ENCODE results near the gene STARD9.

STARD9 gene

GRCh38 chr15:42692997-42693396 is 117.6 kb downstream of the STARD9 start:
- in situ Hi-C loops (cut with MboI; ENCODE audit: low sequenced_read_pairs), result loop anchor here (10.0 kb wide), 1 partner anchor 592 kb away; no protein-coding TSS in a partner anchor

DNA sequence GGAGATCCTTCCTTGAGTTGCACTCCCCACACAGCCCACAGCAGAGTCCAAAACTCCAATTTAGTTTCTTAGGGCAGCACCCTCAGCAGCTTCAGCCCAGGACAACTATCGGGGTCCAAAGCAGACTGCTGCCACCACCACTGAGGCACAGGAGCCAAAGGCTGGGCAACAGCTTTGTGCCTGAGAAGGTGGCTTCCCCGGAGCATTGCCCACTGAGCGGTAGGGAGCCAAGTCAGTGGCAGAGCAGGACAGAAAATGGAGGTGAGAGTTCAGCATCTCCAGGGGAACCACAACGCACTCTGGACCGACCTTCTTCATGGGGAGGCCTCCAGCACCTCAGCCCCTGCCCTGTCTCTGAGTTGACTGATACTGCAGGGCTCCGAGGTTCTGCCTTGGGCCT is 118.1 kb downstream of the STARD9 start:
- in situ Hi-C loops (cut with MboI; ENCODE audit: low sequenced_read_pairs), result loop anchor here (10.0 kb wide), 1 partner anchor 591 kb away; no protein-coding TSS in a partner anchor

GRCh38 chr15:42693942-42694341 is 118.5 kb downstream of the STARD9 start:
- in situ Hi-C loops (cut with MboI; ENCODE audit: low sequenced_read_pairs), result loop anchor here (10.0 kb wide), 1 partner anchor 591 kb away; no protein-coding TSS in a partner anchor

DNA sequence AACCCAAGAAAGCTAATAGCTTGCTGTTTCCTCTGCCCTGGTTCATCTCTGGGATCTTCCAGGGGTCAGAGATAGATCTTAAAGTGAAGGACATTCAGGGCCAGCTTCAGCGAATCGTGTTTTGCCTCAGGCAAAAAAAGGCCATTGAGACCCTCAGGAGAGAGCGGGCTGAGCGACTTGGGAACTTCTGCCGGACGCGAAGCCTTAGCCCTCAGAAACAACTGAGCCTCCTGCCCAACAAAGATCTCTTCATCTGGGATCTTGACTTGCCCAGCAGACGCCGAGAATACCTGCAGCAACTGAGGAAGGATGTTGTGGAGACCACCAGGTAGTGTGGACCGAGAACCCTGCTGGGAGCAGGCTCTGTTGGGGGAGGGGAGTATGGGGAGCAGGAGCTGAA is 119.0 kb downstream of the STARD9 start:
- in situ Hi-C loops (cut with MboI; ENCODE audit: low sequenced_read_pairs), result loop anchor here (10.0 kb wide), 1 partner anchor 590 kb away; no protein-coding TSS in a partner anchor

DNA sequence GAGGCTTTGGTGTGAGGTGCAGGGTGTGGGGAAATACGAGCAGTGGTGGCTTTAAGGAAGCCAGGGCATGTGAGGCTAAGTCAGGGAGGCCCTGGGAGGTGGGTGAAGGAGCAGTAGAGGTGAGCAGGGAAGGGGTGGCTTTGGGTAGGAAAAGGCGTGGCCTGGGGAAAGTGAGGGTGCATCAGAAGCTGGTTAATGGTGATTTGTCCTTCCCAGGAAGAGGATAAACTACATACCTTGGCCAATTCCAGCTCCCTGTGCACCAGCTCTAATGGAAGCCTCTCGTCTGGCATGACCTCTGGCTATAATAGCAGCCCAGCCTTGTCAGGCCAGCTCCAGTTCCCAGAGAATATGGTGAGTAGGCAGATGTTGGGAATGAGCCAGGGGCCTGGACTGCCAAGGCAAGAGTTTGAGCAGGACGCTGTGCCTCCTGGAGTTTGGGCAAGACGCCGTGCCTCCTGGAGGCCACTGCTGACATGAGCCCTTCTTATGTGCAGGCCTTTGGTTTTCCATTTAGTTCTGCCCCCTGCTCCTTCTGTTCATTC is 120.2 kb downstream of the STARD9 start:
- in situ Hi-C loops (cut with MboI; ENCODE audit: low sequenced_read_pairs), result loop anchor here (10.0 kb wide), 1 partner anchor 589 kb away; no protein-coding TSS in a partner anchor

GRCh38 chr15:42696626-42697025 is 121.2 kb downstream of the STARD9 start:
- in situ Hi-C loops (cut with MboI; ENCODE audit: low sequenced_read_pairs), result loop anchor here (10.0 kb wide), 1 partner anchor 588 kb away; no protein-coding TSS in a partner anchor

GRCh38 chr15:42704492-42704926 is 129.1 kb downstream of the STARD9 start:
- in situ Hi-C loops (cut with MboI; ENCODE audit: low sequenced_read_pairs), result loop anchor here (10.0 to 25.0 kb wide), 2 partner anchors 220 to 483 kb away; partner anchors contain the start of genes CCNDBP1 and TTBK2

DNA sequence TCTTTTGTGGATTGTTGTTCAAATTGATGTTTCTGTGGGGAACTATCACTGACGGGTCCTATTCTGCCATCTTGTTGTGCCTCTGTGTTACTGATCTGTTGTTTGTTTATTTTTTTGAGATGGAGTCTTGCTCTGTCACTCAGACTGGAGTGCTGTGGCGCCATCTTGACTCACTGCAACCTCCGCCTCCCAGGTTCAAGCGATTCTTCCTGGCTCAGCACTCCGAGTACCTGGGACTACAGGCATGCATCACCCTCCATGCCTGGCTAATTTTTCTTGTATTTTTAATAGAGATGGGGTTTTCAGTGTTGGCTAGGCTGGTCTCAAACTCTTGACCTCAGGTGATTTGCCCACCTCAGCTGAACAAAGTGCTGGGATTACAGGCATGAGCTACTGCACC is 129.9 kb downstream of the STARD9 start:
- in situ Hi-C loops (cut with MboI; ENCODE audit: low sequenced_read_pairs), result loop anchor here (10.0 to 25.0 kb wide), 2 partner anchors 219 to 482 kb away; partner anchors contain the start of genes CCNDBP1 and TTBK2

DNA sequence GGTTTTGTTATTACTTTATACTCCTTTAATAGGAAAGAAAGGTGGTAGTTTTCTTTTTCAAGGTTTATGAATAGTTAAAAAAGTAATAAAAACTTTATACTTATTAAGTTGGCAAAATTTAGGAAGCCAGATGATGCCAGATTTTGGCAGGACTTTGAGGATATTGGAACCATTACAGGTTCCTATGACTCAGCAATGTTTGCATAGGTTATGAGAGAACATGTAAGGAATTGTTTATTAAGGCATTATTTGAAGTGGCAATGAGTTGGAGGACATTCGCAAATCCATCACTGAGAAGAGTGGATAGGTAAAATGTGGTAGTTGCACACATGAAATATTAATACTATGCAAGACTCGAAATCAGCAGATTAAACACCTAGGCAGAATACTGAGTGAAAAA is 131.7 kb downstream of the STARD9 start:
- in situ Hi-C loops (cut with MboI; ENCODE audit: low sequenced_read_pairs), result loop anchor here (10.0 to 25.0 kb wide), 2 partner anchors 218 to 480 kb away; partner anchors contain the start of genes CCNDBP1 and TTBK2

DNA sequence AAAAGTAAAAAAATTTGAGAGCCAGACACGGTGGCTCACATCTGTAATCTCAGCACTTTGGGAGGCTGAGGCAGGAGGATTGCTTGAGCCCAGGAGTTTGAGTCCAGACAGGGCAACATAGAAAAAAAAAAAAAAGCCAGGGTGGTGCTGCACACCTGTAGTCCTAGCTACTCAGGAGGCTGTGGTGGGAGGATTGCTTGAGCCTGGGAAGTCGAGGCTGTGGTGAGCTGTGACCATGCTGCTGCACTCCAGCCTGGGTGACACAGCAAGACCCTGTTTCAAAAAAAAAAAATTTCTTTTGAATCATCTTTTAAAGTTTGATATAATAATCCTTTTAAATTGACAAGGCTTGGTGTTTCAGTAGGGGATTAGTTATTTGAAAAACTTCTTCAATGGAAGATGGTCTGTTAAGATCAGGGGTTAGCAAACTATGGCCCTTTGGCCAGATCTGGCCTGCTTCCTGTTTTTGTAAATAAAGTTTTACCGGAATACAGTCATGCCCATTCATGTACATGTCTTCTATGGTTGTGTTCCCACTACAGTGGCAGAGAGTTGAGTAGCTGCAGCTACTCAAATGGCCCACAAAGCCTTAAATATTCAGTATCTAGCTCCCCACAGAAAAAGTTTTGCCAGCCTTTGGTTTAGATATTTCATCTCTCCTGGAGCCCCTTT is 132.6 kb downstream of the STARD9 start:
- in situ Hi-C loops (cut with MboI; ENCODE audit: low sequenced_read_pairs), result loop anchor here (10.0 to 25.0 kb wide), 2 partner anchors 217 to 479 kb away; partner anchors contain the start of genes CCNDBP1 and TTBK2

- in situ Hi-C loops (cut with MboI; ENCODE audit: low sequenced_read_pairs), result loop anchor here (25.0 kb wide), 1 partner anchor 477 kb away; the partner anchor contains the start of gene CCNDBP1
Observed at GRCh38 chr15:42710662-42711061, 135.3 kb downstream of the STARD9 start.

DNA sequence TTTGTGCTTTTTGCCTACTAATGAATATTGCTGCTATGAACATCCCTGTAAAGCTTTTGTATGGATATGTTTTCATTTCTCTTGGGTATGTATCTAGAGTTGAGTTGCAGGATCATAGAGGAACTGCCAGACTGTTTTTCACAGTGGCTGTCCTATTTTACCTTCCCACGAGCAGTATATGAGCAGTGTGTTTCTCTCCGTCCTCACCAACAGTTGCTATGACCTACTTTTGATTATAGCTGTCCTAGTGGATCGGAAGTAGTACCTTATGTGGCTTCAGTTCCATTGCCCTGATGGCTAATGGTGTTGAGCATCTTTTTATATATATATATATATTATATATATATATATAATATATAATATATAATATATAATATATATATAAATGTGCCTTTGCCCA is 136.3 kb downstream of the STARD9 start:
- in situ Hi-C loops (cut with MboI; ENCODE audit: low sequenced_read_pairs), result loop anchor here (25.0 kb wide), 1 partner anchor 476 kb away; the partner anchor contains the start of gene CCNDBP1

DNA sequence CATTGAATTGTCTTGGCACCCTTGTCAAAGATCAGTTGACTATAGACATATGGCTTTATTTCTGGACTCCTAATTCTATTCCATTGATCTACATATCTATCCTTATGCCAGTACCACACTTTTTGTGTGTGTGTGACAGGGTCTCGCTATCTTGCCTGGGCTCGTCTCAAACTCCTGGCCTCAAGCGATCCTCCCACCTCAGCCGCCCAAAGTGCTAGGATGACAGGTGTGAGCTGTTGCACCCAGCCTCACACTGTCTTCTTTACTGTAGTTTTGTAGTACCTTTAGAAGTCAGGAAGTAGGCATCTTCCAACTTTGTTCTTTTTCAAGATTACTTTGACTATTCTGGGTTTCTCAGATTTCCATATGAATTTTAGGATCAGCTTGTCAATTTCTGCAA is 137.2 kb downstream of the STARD9 start:
- in situ Hi-C loops (cut with MboI; ENCODE audit: low sequenced_read_pairs), result loop anchor here (25.0 kb wide), 1 partner anchor 475 kb away; the partner anchor contains the start of gene CCNDBP1

GRCh38 chr15:42716125-42716524 is 140.7 kb downstream of the STARD9 start:
- in situ Hi-C loops (cut with MboI; ENCODE audit: low sequenced_read_pairs), result loop anchor here (25.0 kb wide), 1 partner anchor 471 kb away; the partner anchor contains the start of gene CCNDBP1

DNA sequence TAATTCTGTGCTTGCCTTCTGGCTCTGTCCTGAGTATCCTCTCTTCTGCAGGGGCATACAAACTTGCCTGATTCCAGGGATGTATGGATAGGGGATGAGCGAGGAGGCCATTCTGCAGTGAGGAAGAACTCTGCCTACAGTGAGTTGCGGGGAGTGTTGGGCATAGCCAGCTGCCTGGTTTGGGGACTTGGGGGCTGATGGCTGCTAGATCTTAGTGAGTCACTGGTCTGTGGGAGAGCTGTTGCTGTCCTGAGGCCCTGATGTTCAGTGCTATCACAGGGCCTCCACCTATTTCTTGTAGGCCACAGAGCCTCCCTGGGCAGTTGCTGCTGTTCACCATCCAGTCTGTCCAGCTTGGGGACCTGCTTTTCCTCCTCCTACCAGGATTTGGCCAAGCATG is 141.2 kb downstream of the STARD9 start:
- in situ Hi-C loops (cut with MboI; ENCODE audit: low sequenced_read_pairs), result loop anchor here (25.0 kb wide), 1 partner anchor 471 kb away; the partner anchor contains the start of gene CCNDBP1

GRCh38 chr15:42719043-42719442 is 143.6 kb downstream of the STARD9 start:
- in situ Hi-C loops (cut with MboI; ENCODE audit: low sequenced_read_pairs), result loop anchor here (25.0 kb wide), 1 partner anchor 468 kb away; the partner anchor contains the start of gene CCNDBP1

DNA sequence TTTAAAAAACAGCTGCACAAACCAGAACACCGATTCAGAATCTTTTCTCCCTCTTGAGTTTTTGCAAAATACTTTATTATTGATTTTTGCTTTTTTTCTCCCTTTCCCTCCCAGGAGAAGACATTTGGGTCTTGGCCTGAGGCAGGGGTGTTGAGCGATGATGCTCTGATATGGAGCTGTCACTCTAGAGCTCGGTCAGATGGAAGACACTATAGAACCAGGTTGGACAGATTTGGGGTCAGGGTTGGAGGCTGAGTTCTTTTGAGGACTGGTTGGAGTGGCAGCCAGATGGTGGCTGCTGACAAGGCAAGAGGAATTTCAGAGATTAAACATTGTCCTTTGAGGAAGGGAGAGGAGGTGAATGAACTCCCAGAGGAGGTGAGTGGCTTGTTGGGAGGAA is 144.7 kb downstream of the STARD9 start:
- in situ Hi-C loops (cut with MboI; ENCODE audit: low sequenced_read_pairs), result loop anchor here (25.0 kb wide), 1 partner anchor 467 kb away; the partner anchor contains the start of gene CCNDBP1

GRCh38 chr15:42721016-42721415 is 145.6 kb downstream of the STARD9 start:
- in situ Hi-C loops (cut with MboI; ENCODE audit: low sequenced_read_pairs), result loop anchor here (25.0 kb wide), 1 partner anchor 466 kb away; the partner anchor contains the start of gene CCNDBP1

DNA sequence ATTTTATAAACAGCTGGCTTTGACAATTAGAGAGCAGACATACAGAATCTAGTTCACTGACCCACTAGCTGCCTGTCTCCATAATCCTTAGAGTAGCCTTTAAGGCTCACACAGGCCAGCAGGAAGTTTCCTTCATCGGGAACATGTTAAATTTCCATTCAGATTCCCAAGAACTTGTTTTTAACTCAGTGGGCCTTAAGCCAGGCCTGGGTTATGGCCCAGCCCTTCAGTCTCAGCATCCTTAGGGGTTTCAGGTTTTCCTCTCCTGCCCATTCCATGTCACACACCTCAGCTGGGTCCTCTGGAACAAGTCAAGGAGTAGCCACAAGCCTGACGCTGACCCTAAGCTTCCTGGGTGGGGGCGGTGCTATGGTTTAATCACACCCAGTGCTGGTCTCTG is 146.5 kb downstream of the STARD9 start:
- in situ Hi-C loops (cut with MboI; ENCODE audit: low sequenced_read_pairs), result loop anchor here (25.0 kb wide), 1 partner anchor 465 kb away; the partner anchor contains the start of gene CCNDBP1

GRCh38 chr15:42723068-42723467 is 147.7 kb downstream of the STARD9 start:
- in situ Hi-C loops (cut with MboI; ENCODE audit: low sequenced_read_pairs), result loop anchor here (25.0 kb wide), 1 partner anchor 464 kb away; the partner anchor contains the start of gene CCNDBP1

- in situ Hi-C loops (cut with MboI; ENCODE audit: low sequenced_read_pairs), result loop anchor here (25.0 kb wide), 1 partner anchor 463 kb away; the partner anchor contains the start of gene CCNDBP1
Observed at GRCh38 chr15:42724276-42724675, 148.9 kb downstream of the STARD9 start.
